NB4 (cell line): ENCODE data around the gene POTEC.
A peak's percentile ranks its signal among the peaks of the same experiment; 100 is the strongest.
"Not testable (repeated sequence)": the region's sequence is repeated elsewhere in the genome, so short reads cannot be mapped to it uniquely, and the experiment has no call there.

ENCODE experiments used
- DNase-seq: peaks from one replicate; pipeline ENCODE4 v3.0.0; 2010; ENCODE audit warnings: low read depth
- H3K4me3 ChIP-seq: one replicate; pipeline ENCODE4 v1.5.1; 2011; ENCODE audit warnings: mild to moderate bottlenecking, low read depth, low read length, moderate library complexity
- MYC ChIP-seq: IDR thresholded peaks from 2 replicates; pipeline ENCODE4 v1.6.1; 2011; ENCODE audit warnings: low read depth, low read length
- POLR2A ChIP-seq: IDR thresholded peaks from 2 replicates; pipeline ENCODE4 v1.6.1; 2011; ENCODE audit warnings: mild to moderate bottlenecking; ENCODE audit not compliant: insufficient read length; ENCODE audit errors: extremely low read depth
- TF ChIP-seq, protein P1 (sequence below): IDR thresholded peaks from one replicate; pipeline ENCODE4 v1.5.1; 2012; ENCODE audit warnings: low read depth, low read length
- TF ChIP-seq, protein P2 (sequence below): IDR thresholded peaks from 2 replicates; pipeline ENCODE4 v1.6.1; 2011; ENCODE audit warnings: low read depth, low read length

Gene POTEC

DNA sequence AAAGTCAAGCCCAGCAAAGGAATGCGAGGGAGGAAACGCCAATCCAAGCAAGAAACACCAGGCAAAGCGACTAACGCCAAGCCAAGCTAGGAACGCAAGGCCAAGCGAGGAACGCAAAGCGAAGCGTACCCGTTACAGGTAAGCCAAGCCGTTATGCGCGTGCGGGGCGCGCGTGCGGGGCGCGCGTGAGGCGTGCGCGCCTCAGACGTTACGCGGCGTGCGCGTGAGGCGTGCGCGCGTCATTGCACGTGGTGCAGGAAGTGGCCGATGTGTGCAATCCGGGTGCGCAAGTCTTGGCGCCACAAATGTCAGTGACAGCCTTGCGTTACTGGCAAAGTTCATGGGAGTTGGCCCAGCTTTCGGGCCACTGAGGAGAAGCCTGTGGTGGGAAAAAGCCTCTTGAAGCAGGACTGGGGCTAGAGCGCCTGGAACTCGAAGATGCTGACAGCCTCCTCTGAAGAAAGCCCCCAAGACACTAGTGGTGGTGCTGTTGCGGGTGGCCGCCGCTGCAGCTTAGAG, at the start of gene POTEC:
Gene POTEC, minus strand, starts transcription at position 155 of the 519 bp plus-strand sequence. CDS start 454 bp downstream, outside the sequence.
- not testable (repeated sequence) for H3K4me3 ChIP-seq, DNase-seq

DNA sequence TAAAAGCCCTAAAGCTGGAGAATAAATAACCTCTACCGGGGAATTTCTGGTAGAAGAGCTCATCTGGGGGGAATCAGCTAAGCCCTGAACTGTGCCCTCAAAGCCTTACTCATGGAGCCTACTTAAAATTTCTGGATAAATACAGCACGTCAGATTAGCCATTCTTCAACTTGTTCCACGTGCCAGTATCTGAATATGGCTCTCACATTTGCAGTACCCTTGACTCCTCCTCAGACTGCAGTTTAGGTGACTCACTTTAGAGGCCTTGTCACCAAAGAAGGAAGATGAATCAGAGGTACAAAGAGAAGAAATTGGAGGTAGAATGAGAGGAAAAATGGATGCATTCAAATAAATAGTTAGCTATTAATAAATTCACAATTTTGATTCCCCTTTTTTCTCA, 34.6 kb upstream of the POTEC start:
- H3K4me3 ChIP-seq, result no peak overlapping the region
- DNase-seq, result no peak
- TF ChIP-seq, protein P1, sequence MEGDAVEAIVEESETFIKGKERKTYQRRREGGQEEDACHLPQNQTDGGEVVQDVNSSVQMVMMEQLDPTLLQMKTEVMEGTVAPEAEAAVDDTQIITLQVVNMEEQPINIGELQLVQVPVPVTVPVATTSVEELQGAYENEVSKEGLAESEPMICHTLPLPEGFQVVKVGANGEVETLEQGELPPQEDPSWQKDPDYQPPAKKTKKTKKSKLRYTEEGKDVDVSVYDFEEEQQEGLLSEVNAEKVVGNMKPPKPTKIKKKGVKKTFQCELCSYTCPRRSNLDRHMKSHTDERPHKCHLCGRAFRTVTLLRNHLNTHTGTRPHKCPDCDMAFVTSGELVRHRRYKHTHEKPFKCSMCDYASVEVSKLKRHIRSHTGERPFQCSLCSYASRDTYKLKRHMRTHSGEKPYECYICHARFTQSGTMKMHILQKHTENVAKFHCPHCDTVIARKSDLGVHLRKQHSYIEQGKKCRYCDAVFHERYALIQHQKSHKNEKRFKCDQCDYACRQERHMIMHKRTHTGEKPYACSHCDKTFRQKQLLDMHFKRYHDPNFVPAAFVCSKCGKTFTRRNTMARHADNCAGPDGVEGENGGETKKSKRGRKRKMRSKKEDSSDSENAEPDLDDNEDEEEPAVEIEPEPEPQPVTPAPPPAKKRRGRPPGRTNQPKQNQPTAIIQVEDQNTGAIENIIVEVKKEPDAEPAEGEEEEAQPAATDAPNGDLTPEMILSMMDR, result no peak
- TF ChIP-seq POLR2A (no peak), MYC (no peak)
- TF ChIP-seq, protein P2, sequence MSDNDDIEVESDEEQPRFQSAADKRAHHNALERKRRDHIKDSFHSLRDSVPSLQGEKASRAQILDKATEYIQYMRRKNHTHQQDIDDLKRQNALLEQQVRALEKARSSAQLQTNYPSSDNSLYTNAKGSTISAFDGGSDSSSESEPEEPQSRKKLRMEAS, result no peak

DNA sequence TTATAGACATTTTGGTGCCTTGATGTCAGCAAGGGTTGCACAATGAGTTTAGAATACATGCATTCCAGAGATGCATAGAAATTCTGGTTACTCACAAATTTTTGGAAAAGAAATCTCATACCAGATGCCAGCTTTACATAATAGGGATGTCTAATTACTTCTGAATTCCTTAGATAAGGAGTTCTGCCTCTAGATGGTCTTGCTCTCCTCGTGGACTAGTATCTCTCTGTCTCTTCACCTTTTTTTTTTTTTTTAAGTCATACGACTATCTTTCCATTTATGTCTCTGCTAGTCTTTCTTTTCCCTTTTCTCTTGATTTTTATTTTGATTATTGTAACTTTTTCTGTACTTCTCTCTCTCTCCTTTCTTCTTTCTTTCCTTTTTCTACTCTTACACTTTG, 16.1 kb upstream of the POTEC start:
- not testable (repeated sequence) for H3K4me3 ChIP-seq, DNase-seq

DNA sequence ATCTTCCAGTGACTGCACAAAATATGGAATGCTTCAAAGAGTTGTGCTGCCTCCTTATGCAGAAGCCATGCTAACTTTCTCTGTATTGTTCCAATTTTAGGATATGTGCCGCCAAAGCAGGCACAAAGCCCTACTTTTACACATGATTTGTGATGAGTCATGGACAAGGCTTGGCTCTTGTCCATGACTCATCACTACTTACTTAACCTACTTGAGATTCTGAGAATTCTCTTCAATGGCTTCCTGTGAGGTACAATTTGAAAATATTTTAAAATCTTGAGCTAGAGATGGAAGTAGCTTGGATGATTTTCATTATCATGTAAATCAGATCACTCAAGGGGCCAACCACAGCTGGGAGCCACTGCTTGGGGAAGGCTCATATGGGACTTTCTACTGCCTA, 11.7 kb downstream of the POTEC start:
- DNase-seq, result peak; percentile 6
- H3K4me3 ChIP-seq, result not testable (repeated sequence)

DNA sequence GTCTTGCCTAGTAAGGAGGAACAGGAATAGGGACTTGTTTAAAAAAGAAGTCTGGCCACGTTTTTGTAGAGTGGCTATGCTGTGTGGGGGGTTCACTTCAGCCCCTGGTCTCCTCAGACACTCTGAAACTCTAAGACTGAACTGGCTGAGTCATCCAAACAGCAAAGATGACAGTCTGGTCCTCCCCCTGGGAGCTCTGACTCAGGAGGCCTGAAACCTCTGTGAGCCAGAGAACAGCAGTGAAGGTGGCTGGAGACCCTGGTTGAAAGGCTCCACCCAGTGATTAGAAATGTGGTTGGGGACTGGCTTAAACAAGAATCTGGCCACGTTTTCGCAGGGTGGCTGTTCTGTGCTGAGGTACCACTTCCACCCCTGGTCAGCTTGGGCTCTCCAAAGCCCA, 32.7 kb downstream of the POTEC start:
- not testable (repeated sequence) for H3K4me3 ChIP-seq
- peak; percentile 20 for DNase-seq

DNA sequence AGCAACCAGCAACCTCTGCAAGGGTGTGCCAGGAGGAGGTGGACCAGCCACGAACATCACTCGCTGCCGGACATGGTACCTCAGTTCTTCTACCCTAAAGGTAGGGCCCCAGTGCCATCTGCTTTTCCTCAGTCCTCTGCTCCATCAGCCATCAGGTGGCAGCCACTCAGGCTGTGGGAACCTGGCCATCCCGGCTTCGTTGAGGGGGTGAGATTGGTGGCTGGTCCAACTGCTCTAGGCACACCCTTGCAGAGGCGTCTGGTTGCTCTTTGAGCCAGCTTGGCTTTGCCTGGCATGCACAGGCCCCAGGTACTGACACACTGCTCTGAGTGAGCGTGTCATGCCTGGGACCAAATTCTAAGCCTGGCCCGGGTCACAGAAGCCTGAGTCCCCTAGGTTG, 39.7 kb downstream of the POTEC start:
- not testable (repeated sequence) for H3K4me3 ChIP-seq, DNase-seq

DNA sequence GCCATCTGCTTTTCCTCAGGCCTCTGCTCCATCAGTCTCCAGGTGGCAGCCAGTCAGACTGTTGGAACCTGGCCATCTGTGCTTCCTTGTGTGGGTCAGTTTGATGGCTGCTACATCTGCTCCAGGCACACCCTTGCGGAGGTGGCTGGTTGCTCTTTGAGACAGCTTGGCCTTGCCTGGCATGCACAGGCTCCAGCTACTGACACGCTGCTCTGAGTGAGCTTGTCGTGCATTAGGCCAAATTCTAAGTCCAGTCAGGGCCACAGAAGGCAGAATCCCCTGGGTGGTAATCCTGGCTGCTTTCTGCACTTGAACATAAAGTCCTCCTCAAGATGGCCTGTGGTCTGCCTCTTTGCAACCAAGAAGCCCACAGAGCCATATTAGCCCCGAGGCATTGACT, 41.5 kb downstream of the POTEC start:
- DNase-seq, H3K4me3 ChIP-seq: not testable (repeated sequence)

DNA sequence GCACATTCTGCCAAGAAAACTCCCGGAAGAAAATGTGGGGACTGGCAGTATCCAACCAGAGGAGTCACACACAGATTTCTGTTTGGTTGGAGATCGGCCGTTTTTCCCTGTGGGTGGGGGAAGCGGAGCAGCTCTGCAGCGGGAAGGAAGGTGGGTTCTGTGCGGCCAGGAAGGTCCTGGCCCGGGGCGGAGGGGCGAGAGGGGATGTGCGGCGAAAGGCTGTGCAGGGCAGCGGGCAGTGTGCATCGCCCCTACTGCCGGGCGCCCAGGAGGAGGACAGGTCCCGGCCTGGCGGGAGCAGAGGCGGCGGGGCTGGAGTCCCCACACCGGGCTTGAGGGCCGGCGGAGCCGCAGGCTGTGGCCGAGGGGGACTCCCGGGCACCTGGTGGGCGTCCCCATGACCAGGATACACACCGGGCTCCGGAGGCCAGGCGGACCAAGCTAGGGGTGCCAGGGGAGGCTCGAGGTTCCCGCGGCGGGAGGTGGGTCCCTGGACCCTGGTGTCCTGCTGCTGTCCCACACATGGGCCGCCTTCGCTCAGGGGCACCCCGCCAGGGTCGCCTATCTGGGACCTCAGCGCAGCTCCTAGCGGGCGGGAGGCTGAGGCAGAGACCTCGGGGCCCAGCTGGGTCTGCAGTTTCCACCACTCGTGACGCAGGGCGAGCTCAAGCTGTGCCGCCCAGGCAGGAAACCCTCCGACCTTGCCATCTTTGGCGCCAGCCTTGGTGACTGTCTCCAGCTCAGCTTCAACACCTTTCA, 54.0 kb downstream of the POTEC start:
- DNase-seq, H3K4me3 ChIP-seq: not testable (repeated sequence)

DNA sequence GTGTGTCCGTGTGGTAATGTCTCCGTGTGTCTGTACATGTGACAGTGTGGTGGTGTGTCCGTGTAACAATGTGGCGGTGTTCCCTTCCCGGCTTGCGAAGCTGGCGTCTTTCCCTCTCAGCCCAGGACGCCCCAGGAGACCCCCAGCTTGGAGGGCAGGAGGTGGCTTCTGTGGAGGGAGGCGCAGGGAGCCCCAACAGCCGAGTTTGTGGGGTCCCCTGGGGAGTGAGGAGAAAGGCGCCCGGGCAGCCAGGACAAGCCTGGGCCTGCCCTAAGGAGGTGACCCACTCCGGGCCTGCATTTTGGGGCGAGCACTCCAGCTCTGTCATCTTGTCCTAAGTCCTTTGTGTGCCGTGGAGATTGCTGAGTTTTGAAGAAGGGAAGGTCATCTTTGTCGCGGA, 54.6 kb downstream of the POTEC start:
- DNase-seq, H3K4me3 ChIP-seq: not testable (repeated sequence)

DNA sequence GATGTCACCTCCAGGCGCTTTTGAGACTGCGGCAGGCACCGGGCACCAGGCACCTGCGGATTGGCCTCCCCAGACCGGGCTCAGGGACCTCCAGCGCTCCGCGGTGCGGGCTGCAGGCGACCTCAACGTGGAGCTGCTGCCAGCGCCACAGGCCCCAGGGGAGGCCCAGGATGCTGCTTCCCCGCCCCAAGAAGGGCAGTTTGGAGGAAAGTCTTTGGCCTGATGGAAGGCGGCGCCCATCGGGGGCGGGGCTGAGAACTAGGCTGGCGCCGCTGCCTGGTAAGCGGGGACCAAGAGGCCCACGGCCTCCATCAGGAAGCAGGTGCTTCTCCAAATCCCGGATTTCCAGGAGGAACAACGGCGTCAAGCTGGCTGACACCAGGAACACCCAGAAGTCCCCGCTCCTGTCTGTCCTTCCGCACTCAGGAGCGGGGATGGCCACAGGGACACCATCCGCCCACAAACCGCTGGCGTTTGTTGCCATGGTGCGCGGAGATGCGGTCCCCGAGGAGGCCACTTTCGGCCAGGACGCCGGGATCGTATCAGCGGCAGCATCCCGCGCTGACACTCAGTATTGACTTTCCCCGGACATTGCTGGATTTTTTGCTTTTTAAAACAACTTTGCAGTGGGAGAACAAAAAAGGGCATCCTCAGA, 56.3 kb downstream of the POTEC start:
- DNase-seq, H3K4me3 ChIP-seq: not testable (repeated sequence)

DNA sequence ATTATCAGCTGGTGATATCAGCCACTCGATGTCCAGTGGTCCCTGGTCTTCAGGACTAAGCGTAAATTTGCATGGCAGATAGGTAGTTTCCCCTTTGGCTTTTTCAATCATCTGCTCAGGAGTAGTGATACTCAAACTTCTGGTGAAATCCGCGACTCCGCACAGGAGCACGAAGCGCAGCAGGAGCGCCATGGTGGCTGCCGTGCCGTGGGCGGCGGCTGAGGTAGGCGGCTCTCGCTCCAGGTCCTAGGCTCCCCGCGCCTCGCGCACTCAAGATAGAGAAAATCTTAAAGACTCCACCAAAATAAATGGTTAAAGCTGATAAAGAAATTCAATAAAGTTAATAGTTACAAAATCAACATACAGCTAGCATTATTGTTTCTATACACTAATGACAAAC, 64.3 kb downstream of the POTEC start:
- not testable (repeated sequence) for DNase-seq

DNA sequence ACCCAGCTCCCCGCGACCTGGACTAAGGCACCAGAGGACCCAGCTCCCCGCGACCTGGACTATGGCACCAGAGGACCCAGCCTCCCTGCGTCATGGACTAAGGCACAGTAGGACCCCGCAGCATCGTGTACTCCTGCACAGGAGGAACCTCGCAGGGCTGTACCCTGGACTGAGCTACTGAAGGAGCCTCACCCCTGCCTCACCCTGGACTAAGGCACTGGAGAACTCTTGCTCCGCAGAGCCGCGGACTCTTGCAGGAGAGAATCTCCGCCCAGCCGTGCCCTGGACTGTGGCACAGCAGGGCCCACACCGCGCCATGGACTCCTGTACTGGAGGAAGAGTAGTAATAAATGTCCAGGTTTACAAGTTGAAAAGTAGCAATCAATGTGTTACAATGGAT, 67.9 kb downstream of the POTEC start:
- not testable (repeated sequence) for DNase-seq, H3K4me3 ChIP-seq

More for the DNA sequence above, 64.3 kb downstream of the POTEC start:
- H3K4me3 ChIP-seq, result not testable (repeated sequence)

DNA sequence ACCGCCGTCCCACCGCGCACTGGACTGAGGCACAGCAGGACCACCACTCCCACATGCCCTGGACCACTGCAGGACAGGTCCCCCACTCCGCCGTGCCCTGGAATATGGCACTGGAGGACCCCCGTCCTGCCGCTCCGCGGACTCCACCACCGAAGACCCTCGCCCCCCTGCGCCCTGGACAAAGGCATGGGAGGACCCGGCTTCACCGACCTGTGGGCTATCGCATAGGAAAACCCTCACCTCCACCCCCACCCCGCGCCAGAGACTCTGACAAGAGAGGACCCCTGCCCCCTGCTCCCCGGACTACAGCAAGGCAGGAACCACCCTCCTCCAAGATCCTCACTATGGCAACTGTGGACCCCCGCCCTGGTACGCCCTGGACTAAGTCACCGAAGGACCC, 68.6 kb downstream of the POTEC start:
- H3K4me3 ChIP-seq, DNase-seq: not testable (repeated sequence)

DNA sequence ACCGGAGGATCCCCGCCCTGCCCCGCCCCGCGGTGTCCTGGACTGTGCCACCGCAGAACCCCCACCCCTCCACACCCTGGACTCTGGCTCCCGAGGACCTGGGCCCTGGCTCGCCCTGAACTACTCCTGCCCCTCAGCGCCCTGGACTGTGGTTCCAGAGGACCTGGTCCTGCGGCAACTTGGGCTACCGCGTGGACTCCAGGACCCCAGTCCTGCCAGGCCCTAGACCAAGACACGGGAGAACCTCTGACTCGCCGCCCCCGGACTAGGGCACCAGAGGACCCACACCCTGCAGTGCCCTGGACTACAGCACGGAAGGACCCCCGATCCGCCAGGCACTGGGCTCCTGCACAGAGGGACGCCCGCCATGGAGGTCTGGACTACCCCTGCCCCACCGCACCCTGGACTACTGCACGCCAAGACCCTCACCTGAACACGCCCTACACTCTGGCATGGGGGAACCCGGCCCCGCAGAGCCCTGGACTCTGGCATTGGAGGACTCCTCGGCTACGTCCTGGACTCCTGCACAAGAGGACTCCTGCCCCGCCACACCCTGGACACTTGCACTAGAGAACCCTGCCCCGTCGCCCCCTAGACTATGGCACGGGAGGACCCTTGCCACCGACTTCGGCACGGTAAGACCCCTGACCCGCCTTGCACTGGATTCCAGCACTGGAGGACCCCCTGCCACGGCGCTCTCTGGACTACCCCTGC, 69.2 kb downstream of the POTEC start:
- not testable (repeated sequence) for H3K4me3 ChIP-seq, DNase-seq

DNA sequence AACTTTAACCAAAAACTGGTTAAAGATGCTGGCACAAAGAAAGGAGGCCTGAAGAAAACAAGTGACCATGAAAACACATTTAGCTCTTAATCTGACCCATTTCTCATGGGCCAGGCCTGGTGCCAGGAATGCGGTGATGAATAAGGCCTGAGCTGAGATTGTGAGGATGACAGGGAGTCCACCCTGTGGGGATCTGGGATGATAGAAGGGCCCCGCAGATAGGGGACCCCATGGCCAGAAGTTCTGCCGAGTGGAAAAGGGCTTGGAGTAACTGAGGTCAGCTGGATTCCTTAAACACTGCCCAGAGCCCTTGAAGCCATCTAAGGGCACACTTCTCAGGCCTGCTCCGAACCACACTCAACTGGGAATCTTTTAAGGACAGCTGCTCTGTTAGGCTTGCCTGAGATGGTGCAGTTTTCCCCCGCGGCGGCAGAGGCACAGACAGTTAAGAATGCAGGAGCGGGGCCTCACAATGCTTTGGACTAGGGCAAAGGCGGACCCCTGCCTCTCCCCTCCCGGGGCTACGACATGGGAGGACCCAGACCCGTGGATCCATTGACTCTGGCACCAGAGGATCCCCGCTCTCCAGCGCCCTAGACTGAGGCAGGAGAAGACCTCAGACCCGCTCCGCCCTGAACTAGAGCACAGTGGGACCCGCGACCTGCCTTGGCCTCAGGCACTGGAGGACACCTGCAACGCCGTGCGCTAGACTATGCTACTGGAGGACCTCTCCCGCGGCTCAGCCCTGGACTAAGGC, 70.0 kb downstream of the POTEC start:
- not testable (repeated sequence) for DNase-seq, H3K4me3 ChIP-seq

DNA sequence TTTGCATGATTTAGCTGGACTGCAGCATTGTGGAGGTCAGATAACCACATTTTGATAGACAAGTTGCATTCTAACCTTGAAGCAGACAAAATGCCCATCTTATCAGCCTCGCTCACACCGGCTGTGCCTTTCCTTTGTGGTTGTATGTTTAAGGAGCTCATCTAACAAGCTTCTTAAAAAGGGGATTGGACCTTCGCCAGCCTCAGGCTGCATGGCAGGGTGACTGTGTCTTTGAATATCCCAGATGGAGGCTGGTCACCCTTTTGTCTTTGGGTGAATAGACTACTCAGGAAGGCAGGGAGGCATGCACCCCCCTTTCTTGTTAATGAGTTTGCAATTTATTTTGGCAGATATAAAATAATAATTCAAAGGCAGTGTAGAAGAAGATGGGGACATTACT, 72.1 kb downstream of the POTEC start:
- DNase-seq, H3K4me3 ChIP-seq: not testable (repeated sequence)

DNA sequence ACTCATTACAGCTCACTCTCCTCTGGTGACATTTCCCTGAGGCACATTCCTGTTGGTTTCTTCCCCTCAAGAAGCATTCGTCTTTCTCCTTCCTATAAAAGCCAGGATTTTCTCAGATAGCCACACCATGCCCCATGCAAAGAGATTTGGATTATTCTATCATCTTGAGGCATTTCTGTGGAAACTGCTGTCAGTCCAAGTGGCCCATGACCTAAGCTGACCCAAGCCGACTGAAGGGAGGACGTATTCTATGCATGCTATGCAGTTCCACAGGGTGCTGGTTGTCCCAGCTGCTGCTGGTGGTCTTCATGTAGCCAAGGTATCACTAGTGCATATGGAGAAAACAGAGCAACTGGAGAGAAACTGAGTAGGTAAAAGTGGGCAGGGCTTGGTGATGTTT, 73.0 kb downstream of the POTEC start:
- not testable (repeated sequence) for H3K4me3 ChIP-seq, DNase-seq
